KG1 (cell line): ENCODE data around the gene ATP2A1.

Experiments
- DNase-seq: peaks from one replicate; lab custom pipeline; 2025; lab: John Stamatoyannopoulos, UW

Gene ATP2A1

GRCh38 chr16:28878083-28878926 is at the start of gene ATP2A1:
ATP2A1 (plus strand) TSS chr16:28878488; CDS start chr16:28878672, 184 bp downstream.
- DNase-seq = no peak

- DNase-seq = no peak
Observed at GRCh38 chr16:28829747-28830146, 48.5 kb upstream of the ATP2A1 start.

- DNase-seq = no peak
Observed at GRCh38 chr16:28830531-28830930, 47.8 kb upstream of the ATP2A1 start.

GRCh38 chr16:28834349-28834748 is 43.9 kb upstream of the ATP2A1 start:
- no peak for DNase-seq

GRCh38 chr16:28834873-28835863 is 43.1 kb upstream of the ATP2A1 start:
- DNase-seq = no peak

GRCh38 chr16:28835864-28836760 is 42.2 kb upstream of the ATP2A1 start:
- no peak for DNase-seq

GRCh38 chr16:28836761-28837064 is 41.6 kb upstream of the ATP2A1 start:
- no peak for DNase-seq

- no peak for DNase-seq
Observed at GRCh38 chr16:28837672-28838557, 40.4 kb upstream of the ATP2A1 start.

- DNase-seq = no peak
Observed at GRCh38 chr16:28838558-28838918, 39.8 kb upstream of the ATP2A1 start.

GRCh38 chr16:28839004-28839639 is 39.2 kb upstream of the ATP2A1 start:
- no peak for DNase-seq

- no peak for DNase-seq
Observed at GRCh38 chr16:28839899-28840298, 38.4 kb upstream of the ATP2A1 start.

GRCh38 chr16:28842696-28843095 is 35.6 kb upstream of the ATP2A1 start:
- no peak for DNase-seq

GRCh38 chr16:28843766-28844165 is 34.5 kb upstream of the ATP2A1 start:
- no peak for DNase-seq

GRCh38 chr16:28844226-28844885 is 33.9 kb upstream of the ATP2A1 start:
- no peak for DNase-seq

- no peak for DNase-seq
Observed at GRCh38 chr16:28845293-28845692, 33.0 kb upstream of the ATP2A1 start.

- DNase-seq = no peak
Observed at GRCh38 chr16:28845761-28846079, 32.6 kb upstream of the ATP2A1 start.

GRCh38 chr16:28846080-28846932 is 32.0 kb upstream of the ATP2A1 start, which contains the start of gene TUFM:
TUFM (minus strand) TSS chr16:28846348; CDS start chr16:28846269, 79 bp downstream.
- peak; percentile 93 for DNase-seq

- no peak for DNase-seq
Observed at GRCh38 chr16:28846933-28847273, 31.4 kb upstream of the ATP2A1 start.

- DNase-seq = no peak
Observed at GRCh38 chr16:28858421-28858820, 19.9 kb upstream of the ATP2A1 start.
